Measurements from ENCODE around the gene PPP1R14B.

The PPP1R14B gene

DNA sequence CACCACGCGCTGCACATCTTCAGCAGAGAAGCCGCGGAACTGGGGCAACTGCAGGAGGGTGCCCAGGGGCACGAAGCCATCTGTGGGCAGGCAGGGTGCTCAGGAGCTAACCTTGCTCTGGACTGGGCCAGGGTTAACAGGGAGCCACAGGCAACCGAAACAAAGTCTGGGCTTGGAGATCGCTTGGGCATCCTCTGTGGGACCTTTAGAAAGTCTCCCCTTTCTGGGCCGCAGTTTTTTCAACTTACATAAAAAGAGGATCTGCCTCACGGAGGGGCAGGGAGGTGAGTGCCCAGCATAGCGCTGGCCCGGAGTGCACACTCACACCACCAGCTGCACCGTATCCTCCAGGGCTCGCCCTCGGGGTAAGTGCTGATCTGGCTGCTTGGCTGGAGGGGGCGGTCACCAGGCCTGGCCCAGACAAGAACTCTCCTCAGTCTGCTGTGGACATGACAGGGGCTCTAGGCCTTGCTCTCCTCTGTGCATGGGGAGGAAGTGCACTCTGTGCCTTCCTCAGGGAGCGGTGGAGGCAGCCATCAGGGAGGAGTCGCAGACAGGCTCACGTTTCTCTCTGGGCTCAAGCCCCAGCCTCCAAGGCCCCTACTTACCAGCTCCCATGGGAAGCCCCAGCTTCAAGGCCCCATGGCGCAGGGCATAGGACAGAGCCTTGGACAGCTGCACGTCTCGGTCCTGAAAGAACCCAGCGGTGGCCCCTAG lies 21.7 kb downstream of the PPP1R14B start:
- ATAC-seq (replicated peaks; ENCODE audit: extremely low read depth, poor library complexity, severe bottlenecking) = no peak
- Mint-ChIP-seq H3K4me3 (peak overlapping the region; percentile 88), H3K9me3 (no peaks in the 10 kb centered on the region), H3K4me1 (peaks cover 34% of the 10 kb centered on the region), H3K27ac (ENCODE audit: low read depth) (peak overlapping the region; percentile 91), H3K27me3 (no peaks in the 10 kb centered on the region), H3K36me3 (ENCODE audit: insufficient read depth) (peaks cover 22% of the 10 kb centered on the region)
- no peak for DNase-seq (ENCODE audit: low spot score in 2 of 2)

- Mint-ChIP-seq H3K9me3 (no peaks in the 10 kb centered on the region), H3K27ac (ENCODE audit: low read depth) (no peak overlapping the region), H3K4me1 (peaks cover 27% of the 10 kb centered on the region), H3K27me3 (no peaks in the 10 kb centered on the region), H3K4me3 (peak overlapping the region; percentile 88), H3K36me3 (ENCODE audit: insufficient read depth) (peaks cover 25% of the 10 kb centered on the region)
- ATAC-seq (replicated peaks; ENCODE audit: extremely low read depth, poor library complexity, severe bottlenecking) (no peak), DNase-seq (ENCODE audit: low spot score in 2 of 2) (no peak)
These were observed 22.4 kb downstream of the PPP1R14B start for GRCh38 chr11:64224151-64224890.

- H3K27me3 Mint-ChIP-seq = no peaks in the 10 kb centered on the region
- ATAC-seq (replicated peaks; ENCODE audit: extremely low read depth, poor library complexity, severe bottlenecking) = no peak
- no peak for DNase-seq (ENCODE audit: low spot score in 2 of 2)
- peaks cover 33% of the 10 kb centered on the region for H3K36me3 Mint-ChIP-seq (ENCODE audit: insufficient read depth)
- H3K27ac Mint-ChIP-seq (ENCODE audit: low read depth) = no peak overlapping the region
- peaks cover 34% of the 10 kb centered on the region for H3K4me1 Mint-ChIP-seq
- H3K4me3 Mint-ChIP-seq = no peak overlapping the region
- no peaks in the 10 kb centered on the region for H3K9me3 Mint-ChIP-seq
These were observed 23.6 kb downstream of the PPP1R14B start for GRCh38 chr11:64223001-64223651.

GRCh38 chr11:64222651-64223000 lies 24.1 kb downstream of the PPP1R14B start:
- H3K27ac Mint-ChIP-seq (ENCODE audit: low read depth) = no peak overlapping the region
- no peaks in the 10 kb centered on the region for H3K9me3 Mint-ChIP-seq
- H3K4me3 Mint-ChIP-seq = no peak overlapping the region
- peaks cover 38% of the 10 kb centered on the region for H3K36me3 Mint-ChIP-seq (ENCODE audit: insufficient read depth)
- ATAC-seq (replicated peaks; ENCODE audit: extremely low read depth, poor library complexity, severe bottlenecking) = no peak
- no peaks in the 10 kb centered on the region for H3K27me3 Mint-ChIP-seq
- DNase-seq (ENCODE audit: low spot score in 2 of 2) = no peak
- H3K4me1 Mint-ChIP-seq = peaks cover 30% of the 10 kb centered on the region

DNA sequence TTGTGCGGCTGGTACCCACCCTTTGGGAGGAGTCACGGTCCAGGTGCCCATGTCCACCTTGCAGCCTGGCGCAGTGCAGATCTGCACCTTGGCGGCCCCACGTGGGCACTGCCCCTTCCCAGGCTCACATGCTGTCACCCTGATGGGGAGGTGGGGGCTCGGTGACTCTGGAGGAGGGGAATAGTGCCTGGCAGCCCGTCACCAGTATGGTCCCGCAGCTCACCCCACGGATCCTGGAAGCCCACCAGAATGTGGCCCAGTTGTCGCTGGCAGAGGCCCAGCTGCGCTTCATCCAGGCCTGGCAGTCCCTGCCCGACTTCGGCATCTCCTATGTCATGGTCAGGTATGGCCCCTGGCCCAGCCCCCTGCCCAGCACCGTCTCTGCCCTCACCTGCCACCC lies 25.9 kb downstream of the PPP1R14B start:
- DNase-seq (ENCODE audit: low spot score in 2 of 2) (no peak), ATAC-seq (replicated peaks; ENCODE audit: extremely low read depth, poor library complexity, severe bottlenecking) (no peak)
- peaks cover 52% of the 10 kb centered on the region for H3K36me3 Mint-ChIP-seq (ENCODE audit: insufficient read depth)
- no peak overlapping the region for H3K27ac Mint-ChIP-seq (ENCODE audit: low read depth)
- no peak overlapping the region for H3K4me3 Mint-ChIP-seq
- peaks cover 17% of the 10 kb centered on the region for H3K4me1 Mint-ChIP-seq
- no peaks in the 10 kb centered on the region for H3K9me3 Mint-ChIP-seq
- no peaks in the 10 kb centered on the region for H3K27me3 Mint-ChIP-seq

DNA sequence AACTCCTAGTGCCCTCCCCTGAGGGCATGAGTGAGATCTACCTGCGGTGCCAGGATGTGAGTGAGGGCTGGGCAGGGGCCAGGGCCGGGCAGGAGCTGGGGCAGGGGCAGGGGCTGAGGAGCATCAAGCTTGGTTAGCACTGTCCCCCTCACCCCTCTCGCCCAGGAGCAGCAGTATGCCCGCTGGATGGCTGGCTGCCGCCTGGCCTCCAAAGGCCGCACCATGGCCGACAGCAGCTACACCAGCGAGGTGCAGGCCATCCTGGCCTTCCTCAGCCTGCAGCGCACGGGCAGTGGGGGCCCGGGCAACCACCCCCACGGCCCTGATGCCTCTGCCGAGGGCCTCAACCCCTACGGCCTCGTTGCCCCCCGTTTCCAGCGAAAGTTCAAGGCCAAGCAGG lies 26.5 kb downstream of the PPP1R14B start:
- Mint-ChIP-seq H3K4me1 (peaks cover 12% of the 10 kb centered on the region), H3K9me3 (no peaks in the 10 kb centered on the region), H3K36me3 (ENCODE audit: insufficient read depth) (peaks cover 53% of the 10 kb centered on the region), H3K27me3 (no peaks in the 10 kb centered on the region), H3K4me3 (no peak overlapping the region), H3K27ac (ENCODE audit: low read depth) (no peak overlapping the region)
- no peak for DNase-seq (ENCODE audit: low spot score in 2 of 2)
- ATAC-seq (replicated peaks; ENCODE audit: extremely low read depth, poor library complexity, severe bottlenecking) = no peak

DNA sequence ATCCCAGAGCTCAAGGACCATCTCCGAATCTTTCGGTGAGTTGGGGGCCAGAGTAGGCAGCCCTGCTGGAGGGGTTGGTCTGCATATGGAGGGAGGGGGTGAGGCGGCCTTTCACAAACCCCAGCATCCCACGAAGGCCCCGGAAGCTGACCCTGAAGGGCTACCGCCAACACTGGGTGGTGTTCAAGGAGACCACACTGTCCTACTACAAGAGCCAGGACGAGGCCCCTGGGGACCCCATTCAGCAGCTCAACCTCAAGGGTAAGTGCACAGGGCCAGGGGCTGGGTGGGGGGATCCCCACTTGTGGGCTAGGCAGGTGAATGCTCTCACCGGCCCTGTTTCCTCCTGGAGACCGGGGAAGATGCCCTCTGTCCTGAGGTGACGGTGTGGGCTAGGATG lies 27.0 kb downstream of the PPP1R14B start:
- H3K27me3 Mint-ChIP-seq = no peaks in the 10 kb centered on the region
- H3K4me3 Mint-ChIP-seq = no peak overlapping the region
- H3K36me3 Mint-ChIP-seq (ENCODE audit: insufficient read depth) = peaks cover 56% of the 10 kb centered on the region
- DNase-seq (ENCODE audit: low spot score in 2 of 2) (no peak), ATAC-seq (replicated peaks; ENCODE audit: extremely low read depth, poor library complexity, severe bottlenecking) (no peak)
- no peak overlapping the region for H3K27ac Mint-ChIP-seq (ENCODE audit: low read depth)
- H3K9me3 Mint-ChIP-seq = no peaks in the 10 kb centered on the region
- peaks cover 8% of the 10 kb centered on the region for H3K4me1 Mint-ChIP-seq

DNA sequence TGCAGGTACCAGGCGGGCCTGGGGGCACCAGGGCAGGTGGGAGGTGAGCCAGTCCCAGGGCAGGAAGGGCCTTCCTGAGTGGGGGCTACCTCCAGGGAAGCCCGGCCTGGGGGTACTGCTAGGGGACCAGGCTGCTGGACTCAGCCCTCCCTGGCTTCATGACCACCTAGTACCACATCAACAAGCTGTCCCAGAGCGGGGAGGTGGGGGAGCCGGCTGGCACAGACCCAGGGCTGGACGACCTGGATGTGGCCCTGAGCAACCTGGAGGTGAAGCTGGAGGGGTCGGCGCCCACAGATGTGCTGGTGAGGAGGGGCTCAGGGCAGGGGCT lies 27.4 kb downstream of the PPP1R14B start:
- no peaks in the 10 kb centered on the region for H3K9me3 Mint-ChIP-seq
- no peak for ATAC-seq (replicated peaks; ENCODE audit: extremely low read depth, poor library complexity, severe bottlenecking)
- H3K36me3 Mint-ChIP-seq (ENCODE audit: insufficient read depth) = peaks cover 57% of the 10 kb centered on the region
- no peak overlapping the region for H3K4me3 Mint-ChIP-seq
- no peak overlapping the region for H3K27ac Mint-ChIP-seq (ENCODE audit: low read depth)
- DNase-seq (ENCODE audit: low spot score in 2 of 2) = no peak
- no peaks in the 10 kb centered on the region for H3K27me3 Mint-ChIP-seq
- peaks cover 8% of the 10 kb centered on the region for H3K4me1 Mint-ChIP-seq

- Mint-ChIP-seq H3K27me3 (no peaks in the 10 kb centered on the region), H3K4me3 (no peak overlapping the region), H3K36me3 (ENCODE audit: insufficient read depth) (peaks cover 58% of the 10 kb centered on the region), H3K9me3 (no peaks in the 10 kb centered on the region), H3K27ac (ENCODE audit: low read depth) (no peak overlapping the region), H3K4me1 (peaks cover 8% of the 10 kb centered on the region)
- DNase-seq (ENCODE audit: low spot score in 2 of 2) (no peak), ATAC-seq (replicated peaks; ENCODE audit: extremely low read depth, poor library complexity, severe bottlenecking) (no peak)
These were observed 28.0 kb downstream of the PPP1R14B start for GRCh38 chr11:64218628-64219353.

GRCh38 chr11:64216879-64217278 lies 29.9 kb downstream of the PPP1R14B start:
- Mint-ChIP-seq H3K4me1 (peaks cover 18% of the 10 kb centered on the region), H3K36me3 (ENCODE audit: insufficient read depth) (peaks cover 64% of the 10 kb centered on the region), H3K4me3 (no peak overlapping the region), H3K27me3 (no peaks in the 10 kb centered on the region), H3K27ac (ENCODE audit: low read depth) (no peak overlapping the region), H3K9me3 (no peaks in the 10 kb centered on the region)
- ATAC-seq (replicated peaks; ENCODE audit: extremely low read depth, poor library complexity, severe bottlenecking) (no peak), DNase-seq (ENCODE audit: low spot score in 2 of 2) (no peak)

- DNase-seq (ENCODE audit: low spot score in 2 of 2) (no peak), ATAC-seq (replicated peaks; ENCODE audit: extremely low read depth, poor library complexity, severe bottlenecking) (no peak)
- Mint-ChIP-seq H3K27ac (ENCODE audit: low read depth) (no peak overlapping the region), H3K27me3 (no peaks in the 10 kb centered on the region), H3K9me3 (no peaks in the 10 kb centered on the region), H3K4me1 (peaks cover 34% of the 10 kb centered on the region), H3K4me3 (no peak overlapping the region), H3K36me3 (ENCODE audit: insufficient read depth) (peaks cover 38% of the 10 kb centered on the region)
These were observed 35.4 kb downstream of the PPP1R14B start for GRCh38 chr11:64211181-64211872.

DNA sequence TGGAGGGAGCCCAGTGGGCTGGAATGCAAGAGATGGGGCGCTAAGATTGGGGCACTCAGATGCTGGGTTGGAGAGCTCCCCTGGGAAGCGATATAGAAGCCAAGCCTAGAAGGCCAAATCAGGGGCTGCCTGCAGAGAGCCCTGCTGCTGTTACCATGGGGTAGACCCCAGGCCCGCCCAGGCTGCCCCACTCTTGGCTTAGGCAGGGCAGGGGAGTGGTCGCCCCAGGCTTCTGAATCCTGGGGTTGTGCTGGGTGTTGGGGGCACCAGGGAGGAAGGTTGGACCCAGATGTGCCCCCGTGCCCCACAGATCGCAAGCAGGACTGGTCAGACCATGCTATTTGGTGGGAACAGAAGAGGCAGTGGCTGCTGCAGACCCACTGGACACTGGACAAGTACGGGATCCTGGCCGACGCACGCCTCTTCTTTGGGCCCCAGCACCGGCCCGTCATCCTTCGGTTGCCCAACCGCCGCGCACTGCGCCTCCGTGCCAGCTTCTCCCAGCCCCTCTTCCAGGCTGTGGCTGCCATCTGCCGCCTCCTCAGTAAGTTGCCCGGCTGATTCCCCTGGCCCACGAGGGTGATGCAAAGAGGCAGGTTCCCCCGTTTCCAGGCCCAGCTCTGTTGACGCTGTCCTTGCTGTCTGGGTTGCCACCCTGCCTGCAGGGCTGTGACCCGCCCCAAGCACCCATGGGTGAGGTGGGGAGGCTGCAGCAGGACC lies 36.3 kb downstream of the PPP1R14B start:
- Mint-ChIP-seq H3K9me3 (no peaks in the 10 kb centered on the region), H3K27ac (ENCODE audit: low read depth) (no peak overlapping the region), H3K27me3 (no peaks in the 10 kb centered on the region), H3K4me1 (peaks cover 34% of the 10 kb centered on the region), H3K36me3 (ENCODE audit: insufficient read depth) (peaks cover 33% of the 10 kb centered on the region), H3K4me3 (no peak overlapping the region)
- ATAC-seq (replicated peaks; ENCODE audit: extremely low read depth, poor library complexity, severe bottlenecking) = no peak
- no peak for DNase-seq (ENCODE audit: low spot score in 2 of 2)
